ENCODE measurements around the gene MEF2A. TPM values are rescaled to one million over a fixed set of nuclear protein-coding genes. Genes with fewer than 3 reads are reported as not detected.
A peak's percentile ranks its signal among the peaks of the same experiment; 100 is the strongest.

The MEF2A gene
- total RNA-seq, 1 donor from 2014 or later: 25.4 TPM

GRCh38 chr15:99564221-99565048 lies 1.3 kb upstream of the MEF2A start:
- DNase-seq: peak; percentile 33

DNA sequence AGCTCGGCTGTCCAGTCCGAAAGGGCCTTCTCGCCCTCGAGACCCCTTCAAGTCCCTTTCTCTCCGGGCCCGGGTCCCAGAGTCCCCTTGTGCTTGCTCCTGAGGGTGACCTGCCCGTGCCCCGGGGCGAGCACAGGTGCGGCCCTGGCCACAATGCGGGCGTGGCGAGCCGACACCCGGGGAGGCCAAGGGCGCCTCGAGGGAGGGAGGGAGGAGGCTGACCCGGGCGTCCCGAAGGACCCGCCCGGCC lies 810 bp upstream of the MEF2A start:
- DNase-seq: no peak

GRCh38 chr15:99566157-99566897 lies 543 bp downstream of the MEF2A start:
- DNase-seq: peak; percentile 36

DNA sequence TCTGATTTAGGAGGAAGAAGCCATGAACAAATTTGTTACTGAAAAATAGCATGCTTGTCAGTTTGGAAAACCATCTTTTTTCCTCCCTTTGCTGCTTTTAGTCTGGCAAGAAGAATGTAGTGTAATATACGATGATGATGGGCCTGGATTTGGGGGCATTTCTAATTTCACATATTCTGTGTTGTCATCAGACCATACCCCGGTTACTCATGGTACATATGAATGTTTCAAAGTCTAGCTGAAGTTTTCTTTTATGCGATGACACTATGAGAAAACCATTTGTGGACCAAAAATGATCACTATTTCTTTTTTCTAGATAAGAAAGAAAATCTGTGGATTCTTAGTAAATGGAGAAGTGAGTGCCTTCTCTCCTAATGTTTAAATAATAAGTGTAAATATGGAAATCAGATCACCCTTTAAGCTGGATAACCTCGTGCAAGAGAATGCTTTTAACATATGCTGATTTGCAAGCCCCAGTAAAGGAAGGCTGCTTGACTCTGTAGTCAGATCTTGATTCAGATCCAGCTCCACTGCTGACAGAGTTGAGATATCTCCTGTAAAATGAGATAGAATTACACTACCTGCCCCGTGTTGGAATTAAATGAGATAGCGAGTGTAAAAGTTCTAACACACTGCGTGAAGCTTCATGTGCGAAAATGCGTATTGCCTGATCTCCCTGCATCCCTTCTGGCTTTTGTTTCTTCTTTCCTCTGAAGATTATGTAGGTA lies 3.0 kb downstream of the MEF2A start:
- DNase-seq: no peak

GRCh38 chr15:99571299-99571698 lies 5.5 kb downstream of the MEF2A start:
- no peak for DNase-seq

DNA sequence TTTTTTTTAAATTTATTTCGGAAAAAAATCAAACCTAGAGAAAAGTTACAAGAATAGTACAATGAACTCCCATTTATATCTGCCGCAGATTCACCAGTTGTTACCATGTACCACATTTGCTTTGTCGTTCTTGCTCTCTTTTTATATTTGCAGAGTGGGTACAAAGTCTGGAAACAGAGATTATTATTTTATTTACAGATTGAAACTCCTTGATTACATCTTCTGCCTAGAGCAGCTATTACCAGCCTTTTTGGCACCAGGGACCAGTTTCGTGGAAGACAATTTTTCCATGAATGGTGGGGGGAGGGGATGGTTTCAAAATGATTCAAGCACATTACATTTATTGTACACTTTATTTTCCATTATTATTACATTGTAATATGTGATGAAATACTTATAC lies 8.3 kb downstream of the MEF2A start:
- no peak for DNase-seq

DNA sequence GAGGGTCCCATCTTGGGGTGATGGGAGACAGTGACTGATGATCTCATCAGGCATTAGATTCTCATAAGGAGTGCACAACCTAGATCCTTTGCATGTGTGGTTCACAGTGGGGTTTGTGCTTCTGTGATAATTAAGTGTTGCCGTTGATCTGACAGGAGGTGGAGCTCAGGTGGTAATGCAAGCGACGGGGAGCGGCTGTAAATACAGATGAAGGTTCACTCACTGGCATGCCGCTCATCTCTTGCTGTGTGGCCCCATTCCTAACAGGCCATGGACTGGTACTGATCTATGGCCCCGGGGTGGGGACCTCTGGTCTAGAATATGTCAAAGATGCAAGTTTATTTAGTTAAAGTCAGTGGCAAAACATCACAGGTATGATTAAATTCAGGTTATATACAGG lies 8.7 kb downstream of the MEF2A start:
- DNase-seq: no peak

- no peak for DNase-seq
These were observed 13.0 kb downstream of the MEF2A start for GRCh38 chr15:99578809-99579208.

GRCh38 chr15:99580076-99580475 lies 14.3 kb downstream of the MEF2A start:
- DNase-seq: no peak

DNA sequence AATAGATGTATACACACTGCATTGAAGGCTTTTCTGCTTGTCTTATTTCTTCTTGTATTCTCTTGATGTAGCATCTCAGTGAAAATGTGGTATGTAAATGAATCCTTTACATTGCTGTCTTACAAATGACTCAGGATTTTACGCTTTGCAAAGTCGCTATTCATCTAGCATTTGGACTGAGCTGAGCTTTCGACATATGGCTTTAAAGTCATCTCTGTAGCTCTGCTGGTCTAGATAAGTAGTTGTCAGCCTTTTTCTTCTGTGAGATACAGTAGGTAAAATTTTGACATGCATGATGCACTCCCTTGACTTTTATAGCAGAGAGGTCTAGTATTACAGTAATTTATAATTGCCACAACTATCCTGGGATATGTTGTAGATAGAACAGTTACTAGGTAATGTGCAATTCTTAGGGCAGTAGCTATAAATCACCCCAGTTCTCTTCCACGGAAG lies 16.8 kb downstream of the MEF2A start:
- no peak for DNase-seq

- DNase-seq: no peak
These were observed 18.4 kb downstream of the MEF2A start for GRCh38 chr15:99584081-99584600.

- DNase-seq: no peak
These were observed 20.3 kb downstream of the MEF2A start for GRCh38 chr15:99586121-99586520.

GRCh38 chr15:99589801-99590200 lies 24.0 kb downstream of the MEF2A start:
- DNase-seq: no peak

DNA sequence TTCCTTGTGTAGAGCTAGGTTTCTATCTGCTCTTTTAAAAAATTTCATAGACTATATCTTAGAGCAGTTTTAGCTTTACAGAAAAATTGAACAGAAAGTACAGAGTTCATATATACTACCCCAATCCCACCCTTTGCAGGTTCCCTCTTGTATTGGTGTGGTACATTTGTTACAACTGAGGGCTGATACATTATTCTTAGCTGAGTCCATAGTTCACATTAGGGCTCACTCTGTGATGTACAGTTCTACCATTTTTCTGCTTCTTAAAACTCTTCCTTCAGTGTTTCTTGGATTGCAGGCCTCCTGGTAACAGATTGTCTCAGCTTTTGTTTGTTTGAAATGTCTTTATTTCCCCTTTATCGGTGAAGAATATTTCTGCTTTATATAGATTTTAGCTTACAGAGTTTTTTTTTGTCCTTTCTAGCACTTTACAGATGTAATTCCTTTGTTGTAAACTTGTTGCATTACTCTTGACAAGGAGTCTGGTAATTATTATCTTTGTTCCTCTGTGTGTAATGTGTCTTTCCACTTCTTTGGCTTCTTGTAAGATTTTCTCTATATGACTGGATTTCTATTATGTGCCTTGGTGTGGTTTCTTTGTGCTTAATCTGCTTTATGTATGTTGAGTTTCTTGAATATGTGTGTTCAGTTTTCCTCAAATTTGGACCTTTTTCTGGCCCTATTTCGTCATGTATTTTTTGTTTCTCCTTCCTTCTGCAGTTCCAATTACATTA lies 25.3 kb downstream of the MEF2A start:
- DNase-seq: no peak

GRCh38 chr15:99592145-99592791 lies 26.5 kb downstream of the MEF2A start:
- DNase-seq: peak; percentile 27

DNA sequence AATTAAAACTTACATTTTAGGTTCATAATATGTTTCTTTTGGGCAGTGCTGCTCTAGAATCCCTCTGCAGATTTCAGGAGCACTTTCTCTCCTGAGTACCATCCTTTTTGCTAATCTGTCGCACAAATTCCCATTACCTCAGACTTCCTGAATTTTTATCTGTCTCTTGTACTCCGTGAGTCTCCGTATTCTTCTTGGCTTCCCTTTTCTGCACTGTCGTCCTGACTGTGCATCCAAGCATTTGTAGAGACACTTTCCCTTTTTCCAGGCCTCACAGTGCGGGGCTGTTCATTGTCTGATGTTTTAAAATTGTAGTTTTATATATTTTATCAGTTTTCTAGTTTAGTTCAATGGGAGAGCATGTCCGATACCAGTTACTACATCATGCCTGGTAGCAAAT lies 27.3 kb downstream of the MEF2A start:
- no peak for DNase-seq

GRCh38 chr15:99594916-99595315 lies 29.1 kb downstream of the MEF2A start:
- no peak for DNase-seq

GRCh38 chr15:99598296-99598695 lies 32.5 kb downstream of the MEF2A start:
- no peak for DNase-seq

DNA sequence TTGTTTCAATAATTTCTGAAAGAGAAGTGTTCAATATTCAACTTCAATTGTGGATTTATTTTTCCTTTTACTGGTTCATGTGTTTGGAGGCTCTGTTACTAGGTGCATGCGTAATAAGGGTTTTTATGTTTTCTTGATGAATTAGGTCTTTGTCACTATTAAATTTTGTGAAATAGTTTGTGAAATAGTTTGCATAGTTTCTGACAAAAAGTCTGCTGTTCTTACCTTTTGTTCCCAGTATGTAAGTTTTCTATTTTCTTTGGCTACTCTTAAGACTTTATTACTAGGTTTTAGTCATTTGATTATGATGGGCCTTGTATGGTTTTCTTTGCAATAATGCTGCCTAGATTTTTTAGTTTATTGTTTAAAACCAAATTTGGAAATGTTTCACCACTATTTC lies 38.0 kb downstream of the MEF2A start:
- no peak for DNase-seq

GRCh38 chr15:99604865-99605264 lies 39.1 kb downstream of the MEF2A start:
- no peak for DNase-seq

DNA sequence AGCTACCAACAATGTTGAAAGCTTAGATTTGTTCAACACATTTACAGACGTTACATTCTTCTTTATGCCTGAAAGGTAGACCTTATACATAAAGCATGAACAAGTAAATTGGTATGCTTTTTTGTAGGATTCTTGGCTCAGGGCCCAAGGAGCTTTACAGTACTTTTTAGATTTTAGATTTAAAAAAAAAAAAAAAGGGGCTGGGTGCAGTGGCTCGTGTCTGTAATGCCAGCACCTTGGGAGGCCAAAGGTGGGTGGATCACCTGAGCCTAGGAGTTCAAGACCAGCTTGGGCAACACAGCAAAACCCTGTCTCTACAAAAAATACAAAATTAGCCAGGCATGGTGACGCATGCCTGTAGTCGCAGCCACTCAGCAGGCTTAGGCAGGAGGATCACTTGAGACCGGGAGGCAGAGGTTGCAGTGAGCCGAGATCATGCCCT lies 39.7 kb downstream of the MEF2A start:
- no peak for DNase-seq

DNA sequence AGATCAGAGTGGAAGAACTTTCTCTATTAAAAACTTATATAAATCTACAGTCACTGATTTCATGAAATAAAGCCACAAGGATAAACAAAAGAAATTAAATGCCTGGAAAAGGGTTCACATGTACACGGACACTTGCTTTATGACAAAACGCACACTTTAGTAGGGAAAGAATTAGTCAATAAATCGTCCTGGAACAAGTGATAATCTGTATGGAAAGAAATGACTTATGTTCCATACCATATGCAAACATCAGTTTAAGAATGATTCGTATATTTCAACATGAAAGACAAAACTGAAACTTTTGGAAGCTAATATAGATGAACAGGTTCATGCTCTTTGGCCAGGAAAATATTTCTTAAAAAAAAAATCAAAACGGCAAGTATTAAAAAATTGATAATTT lies 40.2 kb downstream of the MEF2A start:
- DNase-seq: no peak

Measured in dermis blood vessel endothelial cell (primary cell).